ENCODE data around the gene SERPINA3.

The SERPINA3 gene

DNA sequence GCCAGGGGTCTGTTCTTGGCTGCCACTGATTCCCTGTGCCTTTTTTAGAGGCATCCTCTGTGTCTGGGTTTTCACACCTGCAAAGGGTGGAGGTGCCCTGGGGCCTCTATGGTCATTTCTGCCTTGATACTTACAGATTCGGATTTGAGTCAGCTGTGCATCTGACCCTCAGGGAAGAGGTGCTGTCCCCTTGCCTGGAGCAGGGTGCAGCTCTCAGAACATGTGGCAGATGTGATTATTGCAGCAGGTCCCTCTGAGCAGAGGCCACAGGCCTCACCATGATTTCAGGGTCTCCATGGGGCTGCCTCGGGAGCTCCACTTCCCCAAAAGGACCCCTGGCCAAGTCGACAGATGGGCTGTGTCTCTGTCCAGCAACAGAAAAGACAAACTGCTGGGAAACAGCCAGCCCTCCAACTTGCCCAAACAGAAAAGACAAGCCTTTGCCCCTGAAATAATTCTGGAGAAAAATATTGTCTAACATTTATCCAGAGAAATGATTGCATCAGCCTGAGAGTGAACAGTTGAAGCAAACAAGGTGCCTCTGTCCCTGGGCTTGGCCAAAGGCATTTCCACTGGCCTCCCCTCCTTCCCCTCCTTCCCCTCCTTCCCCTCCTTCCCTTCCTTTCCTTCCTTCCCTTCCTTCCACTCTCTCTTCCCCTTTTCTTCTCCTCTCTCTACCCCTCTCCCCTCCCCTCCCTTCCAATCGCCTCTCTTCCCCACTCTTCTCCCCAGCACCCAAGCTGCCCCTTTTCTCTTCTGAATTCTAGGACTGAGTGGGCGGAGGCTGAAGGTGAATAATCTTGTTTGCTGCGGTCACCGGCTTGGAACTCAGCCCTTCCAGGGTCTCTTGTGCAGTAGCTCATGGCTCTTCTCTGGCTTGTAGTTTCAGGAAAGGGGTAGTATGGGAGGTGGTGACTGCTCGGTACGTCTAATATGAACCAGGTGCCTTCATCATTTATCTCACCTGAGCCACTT is 676 bp downstream of the SERPINA3 start:
- DNase-seq (ENCODE audit: insufficient read length, low spot score) (no peak), FAIRE-seq (no peak)

DNA sequence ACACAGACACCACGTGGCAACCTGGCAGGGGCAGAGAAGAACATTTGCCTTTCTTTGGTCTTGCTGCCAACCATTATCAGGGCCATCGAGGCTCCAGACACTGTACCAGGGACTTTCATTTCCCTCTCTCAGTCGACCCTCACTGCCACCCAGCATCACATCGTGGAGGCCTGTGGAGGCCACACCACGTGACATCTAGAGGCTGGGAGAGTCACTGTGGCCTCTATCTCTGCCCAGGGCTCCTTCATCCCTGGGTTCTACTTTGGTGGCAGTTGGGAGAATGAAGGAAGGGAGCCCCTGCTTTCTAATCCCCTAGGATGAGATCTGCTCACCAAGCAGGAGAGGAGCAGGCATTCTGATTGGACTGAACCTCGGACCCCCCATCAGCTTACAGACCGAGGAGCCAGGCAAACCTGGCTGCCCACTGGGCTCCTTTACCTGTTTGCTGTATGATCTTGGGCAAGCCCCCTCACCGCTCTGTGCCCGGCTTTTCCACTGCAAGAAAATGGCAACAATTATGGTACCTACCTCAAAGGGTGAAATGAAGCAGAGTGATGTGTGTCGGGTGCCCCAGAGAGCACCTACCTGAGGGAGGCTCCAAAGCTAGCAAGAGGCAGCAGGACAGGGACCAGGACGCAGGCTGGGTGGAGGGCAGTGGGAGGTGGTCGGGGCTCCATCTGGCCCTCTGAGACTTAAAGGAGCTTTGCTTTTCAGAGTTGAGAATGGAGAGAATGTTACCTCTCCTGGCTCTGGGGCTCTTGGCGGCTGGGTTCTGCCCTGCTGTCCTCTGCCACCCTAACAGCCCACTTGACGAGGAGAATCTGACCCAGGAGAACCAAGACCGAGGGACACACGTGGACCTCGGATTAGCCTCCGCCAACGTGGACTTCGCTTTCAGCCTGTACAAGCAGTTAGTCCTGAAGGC is 1.8 kb downstream of the SERPINA3 start:
- no peak for FAIRE-seq
- DNase-seq (ENCODE audit: insufficient read length, low spot score): no peak

DNA sequence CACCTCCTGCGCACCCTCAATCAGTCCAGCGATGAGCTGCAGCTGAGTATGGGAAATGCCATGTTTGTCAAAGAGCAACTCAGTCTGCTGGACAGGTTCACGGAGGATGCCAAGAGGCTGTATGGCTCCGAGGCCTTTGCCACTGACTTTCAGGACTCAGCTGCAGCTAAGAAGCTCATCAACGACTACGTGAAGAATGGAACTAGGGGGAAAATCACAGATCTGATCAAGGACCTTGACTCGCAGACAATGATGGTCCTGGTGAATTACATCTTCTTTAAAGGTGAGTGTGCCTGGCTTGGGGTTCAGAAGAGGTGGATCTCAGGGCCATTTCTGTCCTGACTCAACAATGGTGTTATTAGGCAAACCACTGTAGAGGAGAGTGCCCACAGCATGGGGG is 2.6 kb downstream of the SERPINA3 start:
- FAIRE-seq (no peak), DNase-seq (ENCODE audit: insufficient read length, low spot score) (no peak)

GRCh38 chr14:94615254-94615653 is 3.1 kb downstream of the SERPINA3 start:
- FAIRE-seq: no peak
- no peak for DNase-seq (ENCODE audit: insufficient read length, low spot score)

DNA sequence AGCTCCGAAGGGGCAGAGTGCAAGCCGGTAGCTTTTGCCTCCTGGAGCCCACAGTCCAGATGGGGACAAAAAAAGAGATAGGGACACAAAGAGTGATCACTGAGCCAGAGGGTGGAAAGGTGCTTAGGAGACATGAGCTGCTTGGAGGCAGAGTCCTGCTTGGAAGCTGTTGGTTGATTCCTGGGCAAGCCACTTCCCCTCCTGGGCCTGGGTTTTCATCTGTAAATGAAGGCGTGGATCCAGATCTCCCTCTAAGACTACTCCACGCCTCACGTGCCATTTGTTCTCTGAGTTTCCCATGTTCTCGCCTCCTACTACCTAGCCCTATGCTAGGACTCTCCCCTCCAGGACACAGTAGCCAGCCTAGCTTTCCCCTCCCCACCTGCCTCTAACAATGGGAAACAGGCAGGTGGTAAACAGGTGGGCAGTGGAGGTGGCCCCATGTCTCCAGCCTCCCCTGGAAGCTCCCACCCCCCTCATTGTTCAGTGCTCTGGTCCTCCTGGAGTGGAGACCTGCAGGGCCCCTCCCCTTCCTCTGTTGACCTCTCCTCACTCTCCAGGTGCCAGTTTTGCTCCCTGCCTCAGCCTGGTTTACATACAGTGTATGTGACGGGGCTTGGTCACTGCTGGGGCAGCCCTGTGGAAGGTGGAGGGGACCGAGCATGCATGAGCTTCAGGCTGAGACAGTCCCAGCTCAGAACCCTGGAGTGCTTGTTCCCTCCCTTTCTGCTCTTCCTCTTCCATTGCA is 3.8 kb downstream of the SERPINA3 start:
- DNase-seq (ENCODE audit: insufficient read length, low spot score) (no peak), FAIRE-seq (no peak)

GRCh38 chr14:94617366-94617941 is 5.3 kb downstream of the SERPINA3 start:
- DNase-seq (ENCODE audit: insufficient read length, low spot score) (no peak), FAIRE-seq (no peak)

DNA sequence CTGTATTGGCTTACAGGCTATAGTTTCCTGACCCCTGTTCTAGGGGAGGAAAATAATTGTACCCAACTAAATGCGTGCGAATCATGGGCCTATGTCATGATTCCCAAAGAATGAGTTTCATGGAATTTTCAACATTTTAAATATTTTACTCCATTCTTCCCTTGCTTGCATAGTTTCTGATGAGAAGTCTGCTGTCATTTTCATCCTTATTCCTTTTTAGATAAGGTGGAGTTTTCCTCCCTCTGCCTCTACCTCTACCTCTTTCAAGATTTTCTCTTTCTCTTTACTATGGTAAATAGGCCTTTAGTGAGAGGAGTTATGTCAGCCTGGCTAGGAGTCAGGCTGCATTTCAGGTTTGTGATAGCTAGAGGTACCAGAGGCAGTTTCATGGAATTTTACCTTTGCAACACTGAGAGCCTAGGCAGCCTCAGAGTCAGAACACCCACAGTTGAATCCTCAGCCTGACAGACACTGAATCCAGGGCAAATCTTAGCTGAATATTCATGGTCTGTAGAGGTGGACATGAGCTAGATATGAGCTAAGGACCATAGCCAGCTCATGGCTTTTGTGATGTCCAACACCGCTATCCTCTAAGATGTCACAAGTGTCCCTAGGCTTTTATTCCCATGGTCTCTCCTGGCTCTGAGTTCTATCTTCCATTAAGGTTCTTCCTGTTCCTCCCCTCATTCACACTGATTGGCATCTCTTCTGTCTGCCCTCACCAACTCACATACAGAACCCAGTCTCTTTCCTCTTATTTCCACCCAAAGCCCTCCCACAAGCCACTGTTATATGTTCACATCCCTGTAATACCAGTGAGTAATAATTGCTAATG is 6.0 kb downstream of the SERPINA3 start:
- DNase-seq (ENCODE audit: insufficient read length, low spot score) (no peak), FAIRE-seq (no peak)

GRCh38 chr14:94619297-94619696 is 7.1 kb downstream of the SERPINA3 start:
- FAIRE-seq: peak; percentile 31
- DNase-seq (ENCODE audit: insufficient read length, low spot score): no peak

DNA sequence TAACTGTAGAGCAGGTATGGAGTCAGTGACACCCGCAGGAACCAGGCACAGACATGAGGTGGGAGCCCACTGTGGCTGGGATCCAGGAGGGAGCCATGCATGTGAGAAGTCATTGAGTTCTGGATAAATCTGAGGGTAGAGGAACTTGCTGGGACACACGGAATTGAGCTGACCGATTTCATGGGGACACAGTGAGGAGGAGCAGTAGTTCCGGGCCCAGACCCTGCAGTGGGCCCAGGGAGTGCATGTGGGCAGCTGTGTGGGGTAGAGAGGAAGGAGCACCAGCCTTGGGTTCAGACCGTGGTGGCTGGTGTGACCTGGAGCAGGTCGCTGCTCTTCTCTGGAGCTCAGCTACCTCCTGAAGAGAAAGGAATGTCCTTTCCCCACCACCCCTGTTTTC is 8.4 kb downstream of the SERPINA3 start:
- FAIRE-seq (no peak), DNase-seq (ENCODE audit: insufficient read length, low spot score) (no peak)

GRCh38 chr14:94621358-94622134 is 9.4 kb downstream of the SERPINA3 start:
- no peak for DNase-seq (ENCODE audit: insufficient read length, low spot score)
- FAIRE-seq: no peak

GRCh38 chr14:94622653-94623421 is 10.6 kb downstream of the SERPINA3 start:
- no peak for DNase-seq (ENCODE audit: insufficient read length, low spot score)
- FAIRE-seq: peak; percentile 31

DNA sequence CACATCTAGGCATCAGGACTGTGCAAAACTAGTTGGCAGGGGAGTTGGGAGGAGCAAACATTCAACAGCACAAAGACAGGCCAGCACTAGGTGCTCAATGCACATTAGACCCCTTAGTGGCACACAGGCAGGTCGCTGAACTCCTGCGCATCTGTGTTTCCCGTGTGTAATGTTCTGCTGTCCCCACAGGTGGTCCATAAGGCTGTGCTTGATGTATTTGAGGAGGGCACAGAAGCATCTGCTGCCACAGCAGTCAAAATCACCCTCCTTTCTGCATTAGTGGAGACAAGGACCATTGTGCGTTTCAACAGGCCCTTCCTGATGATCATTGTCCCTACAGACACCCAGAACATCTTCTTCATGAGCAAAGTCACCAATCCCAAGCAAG is 11.2 kb downstream of the SERPINA3 start:
- DNase-seq (ENCODE audit: insufficient read length, low spot score) (no peak), FAIRE-seq (no peak)

DNA sequence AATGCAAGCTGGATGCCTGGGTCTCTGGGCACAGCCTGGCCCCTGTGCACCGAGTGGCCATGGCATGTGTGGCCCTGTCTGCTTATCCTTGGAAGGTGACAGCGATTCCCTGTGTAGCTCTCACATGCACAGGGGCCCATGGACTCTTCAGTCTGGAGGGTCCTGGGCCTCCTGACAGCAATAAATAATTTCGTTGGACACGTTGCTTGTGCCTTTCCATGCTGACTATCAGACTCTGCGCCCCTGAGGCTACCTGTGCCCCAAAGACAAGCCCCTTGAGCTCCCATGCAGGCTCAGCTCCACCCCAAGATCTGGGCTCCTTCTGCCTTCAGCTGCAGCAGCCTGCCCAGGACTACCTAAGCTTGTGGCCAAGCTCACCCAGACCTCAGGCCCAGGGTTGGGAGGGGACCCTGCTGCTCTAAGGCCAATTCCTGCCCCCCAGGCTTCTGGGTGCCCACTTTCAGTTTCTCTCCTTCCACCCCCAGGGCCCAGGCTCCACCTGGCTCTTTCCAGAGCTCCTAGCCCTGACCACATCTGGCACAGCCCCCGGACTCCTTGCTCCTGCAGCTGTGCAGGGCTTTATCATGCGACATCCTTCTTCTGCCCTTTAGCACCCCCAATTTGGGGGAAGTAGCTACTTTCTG is 11.8 kb downstream of the SERPINA3 start:
- no peak for FAIRE-seq

GRCh38 chr14:94624537-94625352 is 12.6 kb downstream of the SERPINA3 start:
- no peak for FAIRE-seq
- no peak for DNase-seq (ENCODE audit: insufficient read length, low spot score)

More for the DNA sequence above, 11.8 kb downstream of the SERPINA3 start:
- no peak for DNase-seq (ENCODE audit: insufficient read length, low spot score)

DNA sequence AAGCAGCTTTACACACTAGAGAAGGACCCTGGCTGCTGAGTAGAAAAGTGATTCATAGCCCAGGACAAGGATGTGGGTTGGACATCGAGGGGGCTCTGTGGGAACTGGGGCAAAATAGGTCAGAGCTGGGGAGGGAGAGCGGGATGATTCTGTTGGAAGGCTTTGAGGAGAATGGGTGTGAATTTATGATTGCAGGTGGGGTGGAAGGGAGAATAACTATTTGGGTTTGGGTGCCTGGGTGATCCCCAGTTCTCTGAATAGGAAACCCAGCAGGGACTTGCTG is 13.1 kb downstream of the SERPINA3 start:
- no peak for DNase-seq (ENCODE audit: insufficient read length, low spot score)
- no peak for FAIRE-seq

- DNase-seq (ENCODE audit: insufficient read length, low spot score) (no peak), FAIRE-seq (no peak)
Observed at GRCh38 chr14:94628578-94628977, 16.4 kb downstream of the SERPINA3 start.

DNA sequence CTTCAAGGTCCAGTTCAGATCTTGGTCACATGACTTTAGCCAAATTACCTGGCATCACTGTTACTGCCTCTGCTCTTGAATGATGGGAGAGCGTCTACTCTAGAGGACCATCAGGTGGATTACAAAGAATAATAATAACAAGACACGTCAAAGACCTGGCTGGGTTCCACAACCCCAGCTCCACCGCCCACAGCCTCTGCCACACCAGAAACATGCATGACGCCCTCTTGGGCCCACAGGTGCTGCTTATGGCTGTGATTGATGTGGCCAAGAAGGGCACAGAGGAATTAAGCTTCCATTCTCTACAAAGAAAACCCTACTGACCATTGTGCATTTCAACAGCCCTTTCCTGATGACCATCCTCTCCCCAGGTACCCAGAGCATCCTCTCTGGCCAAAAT is 18.2 kb downstream of the SERPINA3 start:
- DNase-seq (ENCODE audit: insufficient read length, low spot score): no peak
- FAIRE-seq: no peak

All from HTR-8/SVneo (cell line).